H1 (cell line): ENCODE measurements around the gene ACKR3. TPM values are rescaled to one million over a fixed set of nuclear protein-coding genes. Genes with fewer than 3 reads are reported as not detected.

Experiments used
- CTCF ChIA-PET: fragments of 300-600 bp; sonication (Branson Sonifier 250); formaldehyde crosslinking; loops from one replicate; lab custom pipeline; 2021; ENCODE audit not compliant: partially characterized antibody; lab: Charles Lee
- POLR2A ChIA-PET: fragments of 300-600 bp; sonication (Branson Sonifier 250); formaldehyde crosslinking; loops from one replicate; lab custom pipeline; 2021; ENCODE audit warnings: inconsistent platforms; ENCODE audit not compliant: partially characterized antibody; lab: Charles Lee
- DNase-seq, 2 experiments: peaks; one replicate each; pipeline versions ENCODE4 v3.0.0 to v3.0.0-alpha.2; 2010 to 2022; ENCODE audit warnings: low spot score in 2 of 2, low read depth in 1 of 2, mixed read lengths in 1 of 2
- FAIRE-seq: peaks from 2 replicates; lab custom pipeline; 2011; peaks lifted over from hg19 to GRCh38; lab: Jason Lieb, UNC
- H2AFZ ChIP-seq: 2 replicates; pipeline ENCODE4 v1.8.1; 2012; ENCODE audit warnings: low read length, inconsistent platforms
- H2AK5ac ChIP-seq: 2 replicates; pipeline ENCODE4 v1.6.1; 2013; ENCODE audit warnings: low read depth, low read length
- H2BK120ac ChIP-seq: replicated peaks from 2 replicates; pipeline ENCODE3; 2013; ENCODE audit warnings: low read depth, low read length, inconsistent platforms
- H2BK12ac ChIP-seq: 2 replicates; pipeline ENCODE4 v1.6.1; 2013; ENCODE audit warnings: low read depth, low read length
- H2BK15ac ChIP-seq: 2 replicates; pipeline ENCODE4 v1.6.1; 2013; ENCODE audit warnings: low read length
- H2BK20ac ChIP-seq: 2 replicates; pipeline ENCODE4 v1.6.1; 2013; ENCODE audit warnings: low read length
- H2BK5ac ChIP-seq: 2 replicates; pipeline ENCODE4 v1.6.1; 2013; ENCODE audit warnings: low read depth, low read length
- H3K14ac ChIP-seq: 2 replicates; pipeline ENCODE4 v1.6.1; 2013; ENCODE audit warnings: inconsistent platforms; ENCODE audit not compliant: insufficient read length
- H3K18ac ChIP-seq: 2 replicates; pipeline ENCODE4 v1.6.1; 2013; ENCODE audit warnings: low read length; ENCODE audit errors: extremely low read depth
- H3K23ac ChIP-seq: 2 replicates; pipeline ENCODE4 v1.6.1; 2013; ENCODE audit warnings: inconsistent platforms; ENCODE audit not compliant: insufficient read length
- H3K23me2 ChIP-seq: 2 replicates; pipeline ENCODE4 v1.6.1; 2013; ENCODE audit warnings: low read depth, low read length
- H3K27ac ChIP-seq: 2 replicates; pipeline ENCODE4 v1.6.1; 2011; ENCODE audit warnings: low read depth, low read length, inconsistent platforms
- H3K27me3 ChIP-seq, 4 experiments: replicated peaks in 1 of 4; 1 replicate in 1 of 4; 2 replicates in 3 of 4; pipeline versions ENCODE4 v1.6.1 to v1.8.1; 2011 to 2013; ENCODE audit warnings: low read length in 3 of 4, mild to moderate bottlenecking in 3 of 4, inconsistent platforms in 2 of 4, mixed read lengths in 2 of 4, moderate library complexity in 1 of 4; ENCODE audit not compliant: control insufficient read depth in 3 of 4, insufficient read depth in 3 of 4; ENCODE audit errors: extremely low read depth in 1 of 4
- H3K36me3 ChIP-seq, 4 experiments: 2 replicates each; pipeline versions ENCODE4 v1.6.1 to v1.8.1; 2011 to 2013; ENCODE audit warnings: mild to moderate bottlenecking in 4 of 4, low read length in 3 of 4, moderate library complexity in 2 of 4, control low read depth in 1 of 4, inconsistent platforms in 1 of 4; ENCODE audit not compliant: insufficient read depth in 4 of 4, control insufficient read depth in 2 of 4
- H3K4ac ChIP-seq: replicated peaks from 2 replicates; pipeline ENCODE3; 2013; ENCODE audit warnings: low read length, low read depth, mixed read lengths, inconsistent platforms; ENCODE audit not compliant: insufficient read length
- H3K4me1 ChIP-seq, 4 experiments: replicated peaks in 1 of 4; 1 replicate in 1 of 4; 2 replicates in 3 of 4; pipeline versions ENCODE4 v1.6.1 to v1.8.1; 2011 to 2013; ENCODE audit warnings: low read length in 3 of 4, inconsistent platforms in 2 of 4, mixed read lengths in 1 of 4; ENCODE audit not compliant: insufficient read depth in 4 of 4, control insufficient read depth in 3 of 4
- H3K4me2 ChIP-seq, 2 experiments: 2 replicates each; pipeline versions ENCODE4 v1.6.1 to v1.8.1; 2011 to 2013; ENCODE audit warnings: low read depth in 2 of 2, low read length in 2 of 2, control low read depth in 1 of 2, inconsistent platforms in 1 of 2, mild to moderate bottlenecking in 1 of 2; ENCODE audit not compliant: insufficient read depth in 1 of 2
- H3K4me3 ChIP-seq, 4 experiments: fragments of 200-600, 300-600 bp in 1 of 4; sonication (generic), shearing (Covaris generic), sonication (Bioruptor Twin) in 1 of 4; 2 replicates each; pipeline versions ENCODE4 v1.5.1 to v1.8.1; 2011 to 2016; ENCODE audit warnings: low read length in 4 of 4, low read depth in 3 of 4, control low read depth in 2 of 4, inconsistent platforms in 2 of 4, mild to moderate bottlenecking in 2 of 4, mixed read lengths in 1 of 4, moderate library complexity in 1 of 4; ENCODE audit not compliant: insufficient read depth in 2 of 4; ENCODE audit errors: extremely low read depth in 1 of 4
- H3K56ac ChIP-seq: replicated peaks from 2 replicates; pipeline ENCODE3; 2013; ENCODE audit warnings: low read depth, mild to moderate bottlenecking, mixed read lengths, low read length, inconsistent platforms; ENCODE audit not compliant: insufficient read length
- H3K79me1 ChIP-seq: 2 replicates; pipeline ENCODE4 v1.6.1; 2013; ENCODE audit warnings: low read depth, low read length, control low read depth
- H3K79me2 ChIP-seq, 2 experiments: 2 replicates each; pipeline versions ENCODE4 v1.6.1 to v1.8.1; 2012 to 2013; ENCODE audit warnings: low read length in 2 of 2, mild to moderate bottlenecking in 2 of 2, inconsistent platforms in 1 of 2; ENCODE audit not compliant: insufficient read depth in 2 of 2, control insufficient read depth in 1 of 2
- H3K9ac ChIP-seq, 4 experiments: replicated peaks in 1 of 4; 1 replicate in 1 of 4; 2 replicates in 3 of 4; pipeline versions ENCODE4 v1.6.1 to v1.8.1; 2011 to 2013; ENCODE audit warnings: low read depth in 3 of 4, low read length in 3 of 4, control low read depth in 2 of 4, mild to moderate bottlenecking in 2 of 4, moderate library complexity in 2 of 4, inconsistent platforms in 1 of 4; ENCODE audit errors: extremely low read depth in 1 of 4
- H3K9me3 ChIP-seq, 2 experiments: 2 replicates each; pipeline versions ENCODE4 v1.6.1 to v1.8.1; 2012 to 2013; ENCODE audit warnings: mild to moderate bottlenecking in 2 of 2, moderate library complexity in 2 of 2, control low read depth in 1 of 2, inconsistent platforms in 1 of 2, low read depth in 1 of 2, low read length in 1 of 2, mixed read lengths in 1 of 2; ENCODE audit not compliant: insufficient read depth in 2 of 2
- H4K20me1 ChIP-seq, 2 experiments: replicated peaks in 1 of 2; 2 replicates each; pipeline versions ENCODE3 to v1.8.1; 2011 to 2013; ENCODE audit warnings: inconsistent platforms in 2 of 2, low read length in 2 of 2, mild to moderate bottlenecking in 1 of 2; ENCODE audit not compliant: insufficient read depth in 2 of 2, control insufficient read depth in 1 of 2
- H4K5ac ChIP-seq: 2 replicates; pipeline ENCODE4 v1.6.1; 2013; ENCODE audit warnings: low read length, low read depth, mixed read lengths, inconsistent platforms; ENCODE audit not compliant: insufficient read length
- H4K8ac ChIP-seq: 2 replicates; pipeline ENCODE4 v1.8.0; 2013; ENCODE audit warnings: mild to moderate bottlenecking, moderate library complexity, low read length, inconsistent platforms; ENCODE audit not compliant: insufficient read depth; ENCODE audit errors: extremely low read depth
- H4K91ac ChIP-seq: replicated peaks from 2 replicates; pipeline ENCODE3; 2013; ENCODE audit warnings: low read length, mixed read lengths, inconsistent platforms; ENCODE audit not compliant: insufficient read length
- ATF2 ChIP-seq: IDR thresholded peaks from 2 replicates; pipeline ENCODE4 v1.6.1; 2012; ENCODE audit warnings: low read length, inconsistent platforms
- CBX8 ChIP-seq: fragments of 300-800, 300-1000 bp; sonication (generic); IDR thresholded peaks from 2 replicates; pipeline ENCODE4 v1.7.1; 2016; ENCODE audit warnings: low read depth, low read length, borderline replicate concordance
- CEBPB ChIP-seq: IDR thresholded peaks from 2 replicates; pipeline ENCODE4 v1.6.1; 2012; ENCODE audit warnings: low read depth, low read length
- EGR1 ChIP-seq: IDR thresholded peaks from 2 replicates; pipeline ENCODE4 v1.6.1; 2011; ENCODE audit warnings: low read depth, low read length, borderline replicate concordance
- JUN ChIP-seq: IDR thresholded peaks from 2 replicates; pipeline ENCODE4 v1.6.1; 2011; ENCODE audit warnings: low read depth, mild to moderate bottlenecking, improper control_type of control experiment, low read length
- PHF8 ChIP-seq: fragments of 200-600 bp; sonication (generic); conservative IDR thresholded peaks from 2 replicates; pipeline ENCODE4 v1.7.1; 2012; ENCODE audit warnings: low read depth, mild to moderate bottlenecking, inconsistent platforms, low read length, moderate library complexity
- USF2 ChIP-seq: IDR thresholded peaks from 2 replicates; pipeline ENCODE4 v1.6.1; 2011; ENCODE audit warnings: low read length, improper control_type of control experiment
- YY1 ChIP-seq: IDR thresholded peaks from 2 replicates; pipeline ENCODE4 v1.6.1; 2011; ENCODE audit warnings: low read depth, mild to moderate bottlenecking, low read length
- WGBS, 2 experiments: shearing (Covaris generic) in 1 of 2; methylation state at CpG; one replicate each; pipeline versions ENCODE4 v1.1.6 to v1.1.7; 2013 to 2015; ENCODE audit warnings: low lambda C conversion rate in 2 of 2, mixed read lengths in 2 of 2, inconsistent platforms in 1 of 2, low coverage in 1 of 2, missing lambda C conversion rate in 1 of 2; ENCODE audit not compliant: insufficient replicate concordance in 2 of 2, insufficient coverage in 1 of 2, insufficient read length in 1 of 2; ENCODE audit errors: extremely low coverage in 1 of 2, missing lambda C conversion rate in 1 of 2; 5-methylcytosine and 5-hydroxymethylcytosine counted together
- polyA plus RNA-seq, 7 experiments: library from polyadenylated mRNA; depleted of rRNA in 3 of 7; stranded (reverse) in 5 of 7; unstranded in 2 of 7; fragments of >200 nt in 5 of 7; fragments of 200-250 nt in 2 of 7; gene quantifications; 1 replicate in 5 of 7; 2 replicates in 1 of 7; 4 replicates in 1 of 7; pipeline versions ENCODE4 v1.2.1 to v1.2.3, GENCODE V29; 2011 to 2013; ENCODE audit warnings: missing spikeins in 2 of 7, mixed read lengths in 2 of 7
- total RNA-seq: library from RNA; stranded (reverse); fragmentation: NEBNext Ultra II Directional; extraction: Animal tissue kit (Norgen Biotek cat#: 25700); gene quantifications from 2 replicates; pipeline ENCODE4 v1.2.1, GENCODE V29; 2021

ACKR3 gene
- total and polyA plus RNA-seq, 2 of the 8 experiments (the other 6 are each of a cell fraction or from before 2014, with no cell fraction given) = 1.4 to 24.4 TPM

GRCh38 chr2:236574000-236574399 is 4.4 kb downstream of the ACKR3 start:
- FAIRE-seq = no peak
- Histone ChIP-seq H2AFZ (no peak overlapping the region), H2BK20ac (no peak overlapping the region), H4K5ac (no peak overlapping the region), H2BK15ac (no peak overlapping the region), H3K4me3 (no peak overlapping the region), H3K9me3 (no peaks in the 10 kb centered on the region), H3K4me1 (peaks cover 5 to 27% (median 21%) of the 10 kb centered on the region in 4 experiments), H3K56ac (no peak overlapping the region), H3K27ac (no peak overlapping the region), H4K91ac (no peak overlapping the region), H3K23ac (no peak overlapping the region), H4K20me1 (no peaks in the 10 kb centered on the region), H4K8ac (no peak overlapping the region), H2BK5ac (no peak overlapping the region), H3K36me3 (no peaks in the 10 kb centered on the region), H2AK5ac (no peak overlapping the region), H2BK120ac (no peak overlapping the region), H2BK12ac (no peak overlapping the region), H3K9ac (no peak overlapping the region), H3K23me2 (peaks cover 3% of the 10 kb centered on the region; the same call in 1 of the 2 replicates), H3K79me1 (no peaks in the 10 kb centered on the region)
- POLR2A ChIA-PET = no interaction called here
- CTCF ChIA-PET = interaction anchor here (0.7 to 1.5 kb wide), 5 partner anchors 34 to 506 kb away, joined by 3 to 4 read pairs (median 4); no protein-coding TSS in a partner anchor
- TF ChIP-seq JUN (no peak), USF2 (no peak), CBX8 (no peak), CEBPB (no peak), EGR1 (no peak), PHF8 (no peak), ATF2 (no peak), YY1 (no peak)
- TF ChIP-seq, all 59 proteins: peak for 0
- Histone ChIP-seq H3K27me3 (peaks cover 0 to under 1% (median 0%) of the 10 kb centered on the region in 4 experiments; a peak in 2 of 7 replicates), H3K18ac (no peak overlapping the region), H3K79me2 (no peaks in the 10 kb centered on the region), H3K14ac (no peak overlapping the region), H3K4me2 (no peak overlapping the region), H3K4ac (no peak overlapping the region)
- 91% methylated on average over 14 of the region's 14 CpGs; no CpG with 5 or more reads in 1 of the 2 experiments for WGBS, 2 experiments
- DNase-seq = no peak
